WTC11 (cell line): ENCODE data around the gene AOC1. TPM values are rescaled to one million over a fixed set of nuclear protein-coding genes. Genes with fewer than 3 reads are reported as not detected.

ENCODE experiments used
- ATAC-seq: fragments of 200-7000 bp; cut with Tn5 transposase; 2 replicates; pipeline ENCODE4 v1.10.0; 2021; ENCODE audit warnings: mild to moderate bottlenecking, moderate library complexity
- CTCF ChIA-PET: fragments of 300-600 bp; sonication (Branson Sonifier 250); formaldehyde crosslinking; loops from one replicate; lab custom pipeline; 2021; ENCODE audit warnings: antibody characterized with exemption; lab: Charles Lee
- POLR2A ChIA-PET: fragments of 350-600 bp; sonication (Branson Sonifier 250); formaldehyde crosslinking; loops from one replicate; lab custom pipeline; 2021; ENCODE audit warnings: antibody characterized with exemption; lab: Charles Lee
- DNase-seq: peaks from one replicate; pipeline ENCODE4 v3.0.0; 2021; ENCODE audit warnings: low spot score
- H3K27ac Mint-ChIP-seq: 2 replicates; pipeline ENCODE4 v1.8.0; 2021; ENCODE audit warnings: mixed read lengths
- H3K27me3 Mint-ChIP-seq: 2 replicates; pipeline ENCODE4 v1.8.0; 2021; ENCODE audit warnings: low read depth, mild to moderate bottlenecking, moderate library complexity, mixed read lengths
- H3K36me3 Mint-ChIP-seq: 2 replicates; pipeline ENCODE4 v1.8.0; 2021; ENCODE audit warnings: mixed read lengths
- H3K4me1 Mint-ChIP-seq: 2 replicates; pipeline ENCODE4 v1.8.0; 2022; ENCODE audit warnings: mixed read lengths
- H3K4me3 Mint-ChIP-seq: 2 replicates; pipeline ENCODE4 v1.8.0; 2021; ENCODE audit warnings: mild to moderate bottlenecking, moderate library complexity, mixed read lengths
- H3K9me3 Mint-ChIP-seq: 2 replicates; pipeline ENCODE4 v1.8.0; 2021; ENCODE audit warnings: mixed read lengths
- ATF2 ChIP-seq: sonication (generic); formaldehyde crosslinking; IDR thresholded peaks from 2 replicates; pipeline ENCODE4 v1.8.1; 2022; ENCODE audit warnings: low read depth, missing genetic modification reagents, borderline replicate concordance
- ATF3 ChIP-seq: sonication (generic); formaldehyde crosslinking; conservative IDR thresholded peaks from 2 replicates; pipeline ENCODE4 v1.8.1; 2022; ENCODE audit warnings: mild to moderate bottlenecking, missing genetic modification reagents
- CTCF ChIP-seq: fragments of 200-600 bp; IDR thresholded peaks from 2 replicates; pipeline ENCODE4 v1.8.0; 2022; ENCODE audit warnings: antibody characterized with exemption
- FOXK1 ChIP-seq: sonication (generic); formaldehyde crosslinking; IDR thresholded peaks from 2 replicates; pipeline ENCODE4 v1.8.0; 2022; ENCODE audit warnings: mild to moderate bottlenecking, moderate library complexity, missing genetic modification reagents
- JUN ChIP-seq: sonication (generic); formaldehyde crosslinking; IDR thresholded peaks from 2 replicates; pipeline ENCODE4 v1.8.0; 2023; ENCODE audit warnings: mild to moderate bottlenecking, missing genetic modification reagents
- NFATC4 ChIP-seq: fragments of 250-450 bp; sonication (Bioruptor Pico); IDR thresholded peaks from 2 replicates; pipeline ENCODE4 v1.9.0; 2021; ENCODE audit warnings: mild to moderate bottlenecking
- NFYB ChIP-seq: sonication (generic); formaldehyde crosslinking; conservative IDR thresholded peaks from 2 replicates; pipeline ENCODE4 v1.8.0; 2022; ENCODE audit warnings: low read depth, missing genetic modification reagents
- NR1H2 ChIP-seq: sonication (generic); formaldehyde crosslinking; IDR thresholded peaks from 2 replicates; pipeline ENCODE4 v1.9.0; 2021; ENCODE audit warnings: mild to moderate bottlenecking, moderate library complexity, missing genetic modification reagents
- PRDM15 ChIP-seq: sonication (generic); formaldehyde crosslinking; IDR thresholded peaks from 2 replicates; pipeline ENCODE4 v1.8.0; 2022; ENCODE audit warnings: missing genetic modification reagents
- ZNF219 ChIP-seq: sonication (generic); formaldehyde crosslinking; IDR thresholded peaks from 2 replicates; pipeline ENCODE4 v1.8.0; 2023; ENCODE audit warnings: missing genetic modification reagents, mild to moderate bottlenecking, borderline replicate concordance
- ZNF317 ChIP-seq: sonication (generic); formaldehyde crosslinking; IDR thresholded peaks from 2 replicates; pipeline ENCODE4 v1.8.1; 2023; ENCODE audit warnings: low read depth, mild to moderate bottlenecking, moderate library complexity, missing genetic modification reagents, borderline replicate concordance
- ZNF512 ChIP-seq: sonication (generic); formaldehyde crosslinking; IDR thresholded peaks from 2 replicates; pipeline ENCODE4 v1.8.1; 2022; ENCODE audit warnings: missing genetic modification reagents, borderline replicate concordance
- total RNA-seq: library from RNA; stranded (reverse); gene quantifications from 3 replicates; pipeline ENCODE4 v1.2.3, GENCODE V29; 2021
- TF ChIP-seq, protein P1 (sequence below): fragments of 250-450 bp; sonication (Bioruptor Pico); IDR thresholded peaks from 2 replicates; pipeline ENCODE4 v1.9.0; 2021; ENCODE audit warnings: moderate library complexity, mild to moderate bottlenecking, inconsistent platforms, borderline replicate concordance
- TF ChIP-seq, protein P2 (sequence below): sonication (generic); formaldehyde crosslinking; IDR thresholded peaks from 2 replicates; pipeline ENCODE4 v1.8.1; 2023; ENCODE audit warnings: mild to moderate bottlenecking, moderate library complexity, missing genetic modification reagents
- TF ChIP-seq, protein P3 (sequence below): fragments of 250-450 bp; sonication (Bioruptor Pico); IDR thresholded peaks from 2 replicates; pipeline ENCODE4 v2.1.2; 2022; ENCODE audit warnings: mild to moderate bottlenecking, moderate library complexity

AOC1 gene
- total RNA-seq, 1 experiment from 2014 or later = 0.17 TPM

GRCh38 chr7:150877536-150877935 is 25.2 kb downstream of the AOC1 start:
- H3K27me3 Mint-ChIP-seq = peaks cover 12% of the 10 kb centered on the region; the same call in 1 of the 2 replicates
- peak; percentile 48 for ATAC-seq
- POLR2A ChIA-PET = interaction anchor here (0.5 kb wide), 1 partner anchor 36 kb away, joined by 5 read pairs; no protein-coding TSS in a partner anchor
- peaks cover 5% of the 10 kb centered on the region for H3K36me3 Mint-ChIP-seq
- CTCF ChIA-PET = interaction anchor here (0.7 to 4.9 kb wide), 26 partner anchors 9 to 350 kb away, joined by 3 to 38 read pairs (median 6); partner anchors contain the start of genes ABCB8, ABCF2, AOC1 and TMEM176A
- H3K9me3 Mint-ChIP-seq = peaks cover 17% of the 10 kb centered on the region
- no peak for DNase-seq
- peak overlapping the region; percentile 37; the same call in 1 of the 2 replicates for H3K4me3 Mint-ChIP-seq
- H3K4me1 Mint-ChIP-seq = peaks cover 16% of the 10 kb centered on the region
- TF ChIP-seq ATF3 (CRISPR knock-in tag) = no peak
- H3K27ac Mint-ChIP-seq = peak overlapping the region; percentile 35; the same call in 1 of the 2 replicates

DNA sequence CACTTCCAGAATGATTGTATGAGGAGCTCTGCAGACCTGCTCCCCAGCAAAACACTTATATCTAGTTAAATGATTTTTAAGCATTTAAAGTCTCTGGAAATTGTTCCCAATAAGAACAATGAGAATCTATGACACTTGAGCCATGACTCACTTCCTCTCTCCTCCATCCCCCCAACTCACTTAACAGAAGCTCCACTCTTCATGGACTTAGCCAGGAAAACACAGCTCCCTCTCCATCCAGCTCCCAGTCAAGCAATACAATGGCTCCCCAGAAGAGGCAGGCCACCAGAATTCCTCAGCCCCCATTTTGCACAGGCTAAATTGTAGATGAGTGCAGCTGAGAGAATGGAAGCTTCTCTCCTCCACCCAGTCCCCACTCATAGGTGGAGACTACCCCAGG is 27.0 kb downstream of the AOC1 start:
- peak; percentile 29 for ATAC-seq
- TF ChIP-seq ZNF317 = no peak
- TF ChIP-seq ATF2 = no peak
- TF ChIP-seq, protein P1, sequence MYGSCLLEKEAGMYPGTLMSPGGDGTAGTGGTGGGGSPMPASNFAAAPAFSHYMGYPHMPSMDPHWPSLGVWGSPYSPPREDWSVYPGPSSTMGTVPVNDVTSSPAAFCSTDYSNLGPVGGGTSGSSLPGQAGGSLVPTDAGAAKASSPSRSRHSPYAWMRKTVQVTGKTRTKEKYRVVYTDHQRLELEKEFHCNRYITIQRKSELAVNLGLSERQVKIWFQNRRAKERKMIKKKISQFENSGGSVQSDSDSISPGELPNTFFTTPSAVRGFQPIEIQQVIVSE = no peak
- no peak for TF ChIP-seq FOXK1 (CRISPR knock-in tag)
- Mint-ChIP-seq H3K4me1 (peaks cover 16% of the 10 kb centered on the region), H3K36me3 (peaks cover 5% of the 10 kb centered on the region), H3K9me3 (peaks cover 35% of the 10 kb centered on the region), H3K27me3 (peaks cover 16% of the 10 kb centered on the region; the same call in 1 of the 2 replicates), H3K4me3 (no peak overlapping the region), H3K27ac (no peak overlapping the region)
- POLR2A ChIA-PET = no interaction called here
- CTCF ChIA-PET = interaction anchor here (0.7 to 4.9 kb wide), 10 partner anchors 18 to 130 kb away, joined by 3 to 38 read pairs (median 4); no protein-coding TSS in a partner anchor
- no peak for DNase-seq

DNA sequence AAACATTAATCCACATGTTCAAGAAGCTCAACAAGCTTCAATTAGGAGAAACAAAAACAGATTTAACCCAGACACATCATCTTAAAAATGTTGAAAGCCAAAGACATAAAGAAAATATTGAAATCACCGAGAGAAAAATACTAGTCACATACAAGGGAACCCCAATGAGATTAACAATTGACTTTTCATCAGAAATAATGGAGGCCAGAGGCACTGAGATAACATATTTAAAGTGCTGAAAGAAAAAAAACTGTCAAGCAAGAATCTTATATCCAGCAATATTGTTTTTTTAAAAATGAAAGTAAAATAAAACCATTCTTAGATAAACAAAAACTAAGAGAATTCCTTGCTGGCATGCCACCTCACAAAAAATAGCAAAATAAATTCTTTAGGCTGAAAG is 28.9 kb downstream of the AOC1 start:
- CTCF ChIA-PET = no interaction called here
- Mint-ChIP-seq H3K9me3 (peaks cover 51% of the 10 kb centered on the region), H3K4me1 (peaks cover 16% of the 10 kb centered on the region), H3K4me3 (no peak overlapping the region), H3K27me3 (peaks cover 21% of the 10 kb centered on the region; the same call in 1 of the 2 replicates), H3K27ac (no peak overlapping the region), H3K36me3 (peaks cover 5% of the 10 kb centered on the region)
- ATAC-seq = no peak
- POLR2A ChIA-PET = no interaction called here
- no peak for DNase-seq
- TF ChIP-seq, protein P2, sequence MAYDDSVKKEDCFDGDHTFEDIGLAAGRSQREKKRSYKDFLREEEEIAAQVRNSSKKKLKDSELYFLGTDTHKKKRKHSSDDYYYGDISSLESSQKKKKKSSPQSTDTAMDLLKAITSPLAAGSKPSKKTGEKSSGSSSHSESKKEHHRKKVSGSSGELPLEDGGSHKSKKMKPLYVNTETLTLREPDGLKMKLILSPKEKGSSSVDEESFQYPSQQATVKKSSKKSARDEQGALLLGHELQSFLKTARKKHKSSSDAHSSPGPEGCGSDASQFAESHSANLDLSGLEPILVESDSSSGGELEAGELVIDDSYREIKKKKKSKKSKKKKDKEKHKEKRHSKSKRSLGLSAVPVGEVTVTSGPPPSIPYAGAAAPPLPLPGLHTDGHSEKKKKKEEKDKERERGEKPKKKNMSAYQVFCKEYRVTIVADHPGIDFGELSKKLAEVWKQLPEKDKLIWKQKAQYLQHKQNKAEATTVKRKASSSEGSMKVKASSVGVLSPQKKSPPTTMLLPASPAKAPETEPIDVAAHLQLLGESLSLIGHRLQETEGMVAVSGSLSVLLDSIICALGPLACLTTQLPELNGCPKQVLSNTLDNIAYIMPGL (CRISPR knock-in tag) = no peak
- TF ChIP-seq NFATC4 (CRISPR knock-in tag) = no peak
- TF ChIP-seq, protein P3, sequence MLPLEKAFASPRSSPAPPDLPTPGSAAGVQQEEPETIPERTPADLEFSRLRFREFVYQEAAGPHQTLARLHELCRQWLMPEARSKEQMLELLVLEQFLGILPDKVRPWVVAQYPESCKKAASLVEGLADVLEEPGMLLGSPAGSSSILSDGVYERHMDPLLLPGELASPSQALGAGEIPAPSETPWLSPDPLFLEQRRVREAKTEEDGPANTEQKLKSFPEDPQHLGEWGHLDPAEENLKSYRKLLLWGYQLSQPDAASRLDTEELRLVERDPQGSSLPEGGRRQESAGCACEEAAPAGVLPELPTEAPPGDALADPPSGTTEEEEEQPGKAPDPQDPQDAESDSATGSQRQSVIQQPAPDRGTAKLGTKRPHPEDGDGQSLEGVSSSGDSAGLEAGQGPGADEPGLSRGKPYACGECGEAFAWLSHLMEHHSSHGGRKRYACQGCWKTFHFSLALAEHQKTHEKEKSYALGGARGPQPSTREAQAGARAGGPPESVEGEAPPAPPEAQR (CRISPR knock-in tag) = no peak
- TF ChIP-seq CTCF = no peak
- TF ChIP-seq NFYB = no peak
- TF ChIP-seq PRDM15 (CRISPR knock-in tag) = no peak
- TF ChIP-seq ZNF512 (CRISPR knock-in tag) = no peak
- TF ChIP-seq ZNF219 = no peak
- TF ChIP-seq NR1H2 = no peak
- TF ChIP-seq JUN (CRISPR knock-in tag) = no peak
